SH-SY5Y (cell line): Measurements from ENCODE around the gene IFI44.

ENCODE experiments used
- GATA2 ChIP-seq: IDR thresholded peaks from 2 replicates; pipeline ENCODE4 v1.6.1; 2011; ENCODE audit warnings: mild to moderate bottlenecking, low read depth, low read length
- GATA3 ChIP-seq: IDR thresholded peaks from 2 replicates; pipeline ENCODE4 v1.6.1; 2011; ENCODE audit warnings: low read depth, mild to moderate bottlenecking, low read length, moderate library complexity

IFI44 gene, protein sequence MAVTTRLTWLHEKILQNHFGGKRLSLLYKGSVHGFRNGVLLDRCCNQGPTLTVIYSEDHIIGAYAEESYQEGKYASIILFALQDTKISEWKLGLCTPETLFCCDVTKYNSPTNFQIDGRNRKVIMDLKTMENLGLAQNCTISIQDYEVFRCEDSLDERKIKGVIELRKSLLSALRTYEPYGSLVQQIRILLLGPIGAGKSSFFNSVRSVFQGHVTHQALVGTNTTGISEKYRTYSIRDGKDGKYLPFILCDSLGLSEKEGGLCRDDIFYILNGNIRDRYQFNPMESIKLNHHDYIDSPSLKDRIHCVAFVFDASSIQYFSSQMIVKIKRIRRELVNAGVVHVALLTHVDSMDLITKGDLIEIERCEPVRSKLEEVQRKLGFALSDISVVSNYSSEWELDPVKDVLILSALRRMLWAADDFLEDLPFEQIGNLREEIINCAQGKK

DNA sequence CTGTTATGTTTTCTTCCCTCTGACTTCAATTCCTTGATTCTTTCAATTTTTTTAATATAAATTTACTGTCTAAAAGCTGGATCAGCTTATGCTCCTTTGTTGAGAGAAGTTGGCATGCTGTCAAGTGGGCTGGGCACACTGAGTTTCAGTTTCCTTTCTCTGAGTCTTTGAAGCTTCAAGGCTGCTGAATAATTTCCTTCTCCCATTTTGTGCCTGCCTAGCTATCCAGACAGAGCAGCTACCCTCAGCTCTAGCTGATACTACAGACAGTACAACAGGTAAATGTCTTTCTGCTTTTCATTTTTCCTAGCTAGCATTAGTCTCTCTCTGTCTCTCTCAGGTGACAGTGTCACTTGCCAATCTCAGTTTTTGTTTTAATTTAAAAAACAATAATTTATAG, at the start of gene IFI44:
Gene IFI44, plus strand, starts transcription at position 204 of the 400 bp plus-strand sequence. CDS start 365 bp downstream, outside the sequence.
- TF ChIP-seq GATA3 (no peak), GATA2 (no peak)

DNA sequence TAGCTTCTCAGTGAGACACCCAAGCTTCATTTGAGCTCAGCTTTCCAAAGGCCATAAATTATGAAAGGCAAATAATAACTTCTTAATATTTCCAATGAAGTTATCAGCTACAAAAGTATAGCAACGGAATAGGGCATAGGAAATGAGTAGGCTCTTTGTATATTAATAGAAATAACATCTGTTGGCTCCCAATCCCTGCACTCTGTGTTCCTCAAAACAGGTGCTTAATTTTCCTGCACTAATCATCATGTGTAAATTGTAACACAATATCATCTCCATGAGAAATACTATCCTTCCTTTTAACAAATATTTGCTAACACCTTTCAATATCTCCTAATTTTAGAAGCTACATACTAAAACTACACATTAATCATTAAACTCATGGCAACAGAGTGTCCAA, 48.6 kb upstream of the IFI44 start:
- TF ChIP-seq GATA2 (no peak), GATA3 (no peak)

DNA sequence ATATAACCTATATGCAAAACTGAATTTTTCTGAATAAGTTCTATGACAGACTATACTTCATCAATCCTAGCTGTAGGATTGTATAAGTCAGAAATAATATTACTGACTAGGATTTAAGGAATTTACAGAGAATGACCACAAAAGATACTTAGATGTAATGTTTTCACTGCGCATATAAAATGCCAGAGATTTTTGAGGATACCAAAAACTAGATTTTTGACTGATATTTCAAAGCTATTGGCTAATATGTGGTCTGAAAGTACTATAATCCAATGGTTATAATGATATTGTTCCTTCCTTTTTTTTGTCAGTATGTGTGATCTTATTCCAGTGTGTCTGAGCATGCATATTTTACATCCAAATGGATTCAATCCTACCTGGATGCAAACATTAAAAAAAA, 46.4 kb upstream of the IFI44 start:
- TF ChIP-seq GATA2 (no peak), GATA3 (no peak)

DNA sequence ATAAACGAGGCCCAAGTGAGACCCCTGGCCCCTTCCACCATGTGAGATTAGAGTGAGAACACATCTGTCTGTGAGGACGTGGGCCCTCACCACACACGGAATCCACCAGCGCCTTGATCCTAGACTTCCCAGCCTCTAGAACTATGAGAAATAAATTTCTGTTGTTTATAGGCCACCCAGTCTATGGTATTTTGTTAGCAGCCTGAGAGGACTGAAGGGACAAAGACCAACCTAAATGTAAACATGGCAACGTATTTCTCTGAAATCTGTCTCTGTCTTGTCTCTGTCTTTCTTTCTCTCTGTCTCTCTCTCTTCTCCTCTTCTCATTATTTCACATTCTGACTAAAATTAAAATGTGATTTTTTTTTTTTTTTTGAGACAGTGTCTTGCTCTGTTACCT, 45.0 kb upstream of the IFI44 start:
- TF ChIP-seq GATA2 = no peak
- no peak for TF ChIP-seq GATA3

DNA sequence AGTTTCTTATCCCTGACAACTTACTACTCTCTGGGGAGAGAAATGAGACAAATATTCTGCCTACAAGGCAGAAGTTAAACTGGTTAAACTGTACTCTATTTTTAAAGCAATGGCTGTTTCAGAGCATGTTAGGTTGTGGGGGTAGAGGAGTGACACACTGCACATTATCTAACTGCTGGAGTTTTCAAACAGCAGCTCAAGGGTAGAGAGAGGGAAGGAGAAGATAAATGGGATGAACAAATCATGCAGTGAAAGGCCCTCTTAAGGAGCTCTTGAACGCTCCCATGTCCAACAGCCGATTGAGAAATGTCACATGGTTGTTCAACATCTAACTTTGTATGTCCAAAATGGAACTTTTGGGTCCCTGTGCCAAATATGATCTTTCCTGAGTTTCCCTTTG, 43.4 kb upstream of the IFI44 start:
- TF ChIP-seq GATA3 (no peak), GATA2 (no peak)

DNA sequence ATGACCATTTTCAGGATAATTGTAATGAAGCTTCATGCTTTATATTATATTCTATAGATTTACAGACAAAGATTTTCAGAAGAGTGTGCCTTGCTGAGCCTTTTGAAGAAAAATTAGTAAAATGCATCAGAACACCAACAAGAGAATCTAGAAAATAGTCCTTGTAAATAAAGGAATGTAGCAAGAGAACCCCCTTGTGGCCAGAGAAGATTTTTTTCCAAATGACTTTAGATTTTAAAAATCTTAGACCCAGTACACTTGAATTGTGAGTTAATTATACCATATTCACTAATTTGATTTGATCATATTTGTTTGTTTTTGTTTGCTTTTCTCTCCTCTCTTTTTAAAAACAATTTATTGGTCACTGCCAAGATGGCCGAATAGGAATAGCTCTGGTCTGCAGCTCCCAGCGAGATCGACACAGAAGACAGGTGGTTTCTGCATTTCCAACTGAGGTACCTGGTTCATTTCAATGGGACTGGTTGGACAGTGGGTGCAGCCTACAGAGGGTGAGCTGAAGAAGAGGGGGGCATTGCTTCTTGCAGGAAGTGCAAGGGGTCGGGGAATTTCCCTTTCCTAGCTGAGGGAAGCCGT, 42.2 kb upstream of the IFI44 start:
- no peak for TF ChIP-seq GATA2
- TF ChIP-seq GATA3 = no peak

DNA sequence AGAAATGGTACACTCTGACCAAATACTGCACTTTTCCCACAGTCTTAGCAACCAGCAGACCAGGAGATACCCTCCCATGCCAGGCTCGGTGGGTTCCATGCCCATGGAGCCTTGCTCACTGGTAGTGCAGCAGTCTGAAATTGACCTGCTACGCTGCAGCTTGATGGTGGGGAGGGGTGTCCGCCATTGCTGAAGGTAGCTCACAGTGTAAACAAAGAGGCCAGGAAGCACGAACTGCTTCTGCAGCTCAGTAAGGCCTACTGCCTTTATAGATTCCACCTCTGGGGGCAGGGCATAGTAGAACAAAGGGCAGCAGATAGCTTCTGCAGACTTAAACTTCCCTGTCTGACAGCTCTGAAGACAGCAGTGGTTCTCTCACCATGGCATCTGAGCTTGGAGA, 41.7 kb upstream of the IFI44 start:
- no peak for TF ChIP-seq GATA2
- no peak for TF ChIP-seq GATA3

DNA sequence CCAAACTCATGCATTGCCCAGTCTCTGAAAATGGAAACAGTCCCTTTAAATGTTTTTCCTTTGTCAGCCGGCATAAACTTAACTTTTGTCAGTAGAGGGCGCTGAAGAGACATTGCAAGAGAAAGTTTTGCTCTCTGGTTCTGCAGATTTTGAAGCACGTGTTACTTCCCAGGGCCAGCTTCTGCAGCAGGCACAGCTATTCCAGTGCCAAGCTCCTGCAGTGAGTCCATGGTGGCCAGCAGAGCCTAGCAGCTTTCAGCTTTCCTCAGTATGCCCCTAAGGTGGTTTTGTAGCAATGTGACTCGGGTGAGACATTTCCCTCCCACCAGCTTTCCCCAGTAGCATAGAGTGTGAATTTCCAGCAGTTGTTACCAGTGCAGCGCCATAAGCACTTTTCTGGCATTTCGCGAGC, 32.0 kb upstream of the IFI44 start:
- no peak for TF ChIP-seq GATA2
- no peak for TF ChIP-seq GATA3

DNA sequence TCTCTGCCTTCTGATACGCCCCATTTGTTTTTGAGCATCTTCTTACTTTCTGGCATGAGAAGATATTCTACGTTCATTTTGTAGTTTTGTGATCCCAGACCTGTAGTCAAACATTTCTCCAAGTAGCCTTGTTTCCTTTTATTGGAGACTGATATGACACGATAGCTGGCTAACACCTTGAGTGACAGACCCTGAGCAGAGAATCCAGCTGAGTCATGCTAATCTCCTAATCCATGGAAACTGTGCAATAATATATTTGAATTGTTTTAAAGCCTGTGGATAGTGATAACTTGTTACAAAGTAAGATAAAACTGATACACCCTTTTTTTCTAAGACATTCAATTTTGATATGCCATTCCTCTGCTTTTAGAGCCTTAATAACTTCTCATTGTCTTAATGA, 30.6 kb upstream of the IFI44 start:
- TF ChIP-seq GATA3 (no peak), GATA2 (no peak)

DNA sequence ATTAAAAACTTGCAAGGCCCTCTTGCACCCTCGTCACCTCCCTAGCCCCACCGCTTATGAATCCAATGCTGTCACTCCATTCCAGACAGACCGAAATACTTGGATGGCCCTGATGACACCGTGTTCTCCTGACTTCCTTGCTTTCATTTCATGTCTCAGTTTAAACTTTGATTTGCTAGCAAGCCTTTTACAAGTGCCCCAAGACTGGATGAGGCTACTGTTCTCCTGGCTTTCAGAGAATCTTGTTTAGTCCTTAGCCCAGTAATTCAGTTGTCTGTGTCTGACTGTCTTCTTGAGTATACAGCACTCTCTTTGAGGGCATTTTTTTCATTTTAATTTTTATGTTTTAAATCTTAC, 30.2 kb upstream of the IFI44 start:
- no peak for TF ChIP-seq GATA2

DNA sequence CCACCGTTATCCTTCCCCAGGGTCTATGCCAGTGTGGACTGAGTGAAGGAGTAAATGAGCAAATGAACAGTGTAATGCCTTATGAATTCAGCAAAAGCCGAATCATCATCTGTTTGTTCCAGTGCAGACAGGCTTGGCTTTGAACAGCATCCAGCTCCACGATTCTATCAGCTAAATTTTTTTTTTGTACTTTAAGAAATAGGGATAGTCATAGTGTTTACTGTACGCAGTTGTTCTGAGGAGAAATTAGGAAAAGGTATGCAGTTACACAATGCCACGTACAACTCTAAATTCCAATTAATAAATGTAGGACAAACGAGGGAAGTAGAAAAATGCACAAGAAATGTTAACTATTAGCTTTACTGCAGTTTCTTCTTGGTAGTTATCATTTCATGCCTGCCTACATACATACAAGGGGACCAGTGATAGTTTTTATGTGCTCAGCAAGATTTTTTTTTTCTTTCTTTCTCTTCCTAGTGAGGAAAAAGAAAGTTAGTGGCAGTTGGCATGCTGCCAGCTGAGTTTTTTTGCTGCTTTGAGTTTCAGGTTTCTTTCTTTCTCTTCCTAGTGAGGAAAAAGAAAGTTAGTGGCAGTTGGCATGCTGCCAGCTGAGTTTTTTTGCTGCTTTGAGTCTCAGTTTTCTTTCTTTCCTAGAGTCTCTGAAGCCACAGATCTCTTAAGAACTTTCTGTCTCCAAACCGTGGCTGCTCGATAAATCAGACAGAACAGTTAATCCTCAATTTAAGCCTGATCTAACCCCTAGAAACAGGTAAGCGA, 29.6 kb upstream of the IFI44 start, which contains the start of gene IFI44L:
Gene IFI44L, plus strand, starts transcription at position 646 of the 777 bp plus-strand sequence. CDS start 7,468 bp downstream, outside the sequence.
- TF ChIP-seq GATA3 = no peak
- TF ChIP-seq GATA2 = no peak

DNA sequence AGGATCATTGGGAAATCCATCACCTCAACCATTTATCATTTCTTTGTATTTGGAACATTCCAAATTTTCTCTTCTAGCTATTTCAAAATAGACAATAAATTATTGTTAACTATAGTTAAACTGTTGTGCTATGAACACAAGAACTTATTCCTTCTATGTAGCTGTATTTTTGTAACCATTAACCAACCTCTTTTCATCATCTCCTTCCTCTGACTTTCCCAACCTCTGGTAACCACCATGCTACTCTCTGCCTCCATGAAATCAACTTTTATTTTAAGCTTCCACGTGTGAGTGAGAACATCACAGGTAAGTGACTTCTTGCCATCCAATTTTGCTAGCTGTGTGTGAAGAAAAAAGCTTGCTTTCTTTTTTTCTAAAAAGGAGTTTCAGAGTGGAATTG, 29.0 kb upstream of the IFI44 start:
- TF ChIP-seq GATA3 = no peak
- TF ChIP-seq GATA2 = no peak

DNA sequence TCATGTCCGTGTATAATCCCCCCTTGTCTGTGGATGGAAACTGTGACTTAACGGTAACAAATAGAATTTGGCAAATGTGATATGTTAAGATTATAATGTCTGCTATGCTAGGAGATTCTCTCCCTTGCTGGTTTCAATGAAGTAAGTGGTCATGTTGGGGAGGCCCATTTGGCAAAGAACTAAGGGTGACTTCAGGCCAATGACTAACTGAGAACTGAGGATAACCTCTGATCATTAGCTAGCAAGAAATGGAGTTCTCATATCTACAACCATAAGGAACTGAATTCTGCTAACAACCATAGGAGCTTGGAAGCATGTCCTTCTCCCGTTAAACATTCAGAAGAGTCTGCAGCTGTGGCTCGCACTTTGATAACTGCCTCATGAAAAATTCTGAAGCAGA, 27.1 kb upstream of the IFI44 start:
- TF ChIP-seq GATA3 = no peak
- TF ChIP-seq GATA2 = no peak

DNA sequence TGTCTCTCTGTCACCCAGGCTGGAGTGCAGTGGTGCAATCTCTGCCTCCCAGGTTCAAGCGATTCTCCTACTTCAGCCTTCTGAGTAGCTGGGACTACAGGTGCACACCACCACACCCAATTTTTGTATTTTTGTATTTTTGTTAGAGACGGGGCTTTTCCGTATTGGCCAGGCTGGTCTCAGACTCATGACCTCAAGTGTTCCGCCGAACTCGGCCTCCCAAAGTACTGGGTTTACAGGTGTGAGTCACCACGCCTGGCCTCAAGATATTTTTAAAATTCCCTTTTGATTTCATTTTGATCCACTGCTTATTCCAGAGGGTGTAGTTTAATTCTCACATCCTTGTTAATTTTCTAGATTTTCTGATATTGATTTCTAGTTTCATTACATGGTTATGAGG, 25.6 kb upstream of the IFI44 start:
- TF ChIP-seq GATA3 (no peak), GATA2 (no peak)
